ENCODE measurements around the gene SLC6A3. TPM values are rescaled to one million over a fixed set of nuclear protein-coding genes. Genes with fewer than 3 reads are reported as not detected.

SLC6A3 gene
- total and polyA plus RNA-seq, 2 experiments from 2014 or later, result not detected

GRCh38 chr5:1474866-1475543, 29.8 kb upstream of the SLC6A3 start:
- no peaks in the 10 kb centered on the region for H3F3A ChIP-seq (ENCODE audit: insufficient read depth)
- no peaks in the 10 kb centered on the region; the same call in 1 of the 2 replicates for H4K20me1 ChIP-seq (ENCODE audit: insufficient read depth)
- 88 to 93% methylated on average over 23 to 24 of the region's 24 CpGs for WGBS, 2 experiments (ENCODE audit: low coverage in 1 of 2, low lambda C conversion rate in 2 of 2, missing lambda C conversion rate in 2 of 2)
- H3K4me2 ChIP-seq (ENCODE audit: unreplicated experiment), result no peak overlapping the region
- H2AFZ ChIP-seq, result no peak overlapping the region
- H3K9ac ChIP-seq, result no peak overlapping the region
- H3K79me2 ChIP-seq (ENCODE audit: insufficient read depth), result no peaks in the 10 kb centered on the region
- H3K4me1 ChIP-seq (ENCODE audit: insufficient read depth), result no peaks in the 10 kb centered on the region
- in situ Hi-C loops (cut with MboI), result no loop called here
- H3K9me2 ChIP-seq (ENCODE audit: insufficient read depth), result no peaks in the 10 kb centered on the region
- no peak overlapping the region for H3K4me3 ChIP-seq
- no peaks in the 10 kb centered on the region for H3K9me3 ChIP-seq (ENCODE audit: low read depth)
- H3K27ac ChIP-seq, result no peak overlapping the region
- TF ChIP-seq EZH2 (IDR thresholded peaks at IDR 0.05; ENCODE audit: insufficient read depth, poor library complexity, severe bottlenecking) (no peak), EZH2phosphoT487 (IDR thresholded peaks at IDR 0.05; ENCODE audit: insufficient read depth, low read depth) (no peak)
- no peaks in the 10 kb centered on the region for H3K27me3 ChIP-seq (replicated peaks; ENCODE audit: insufficient read depth)
- no peak for DNase-seq
- H3K36me3 ChIP-seq (ENCODE audit: low read depth), result peaks cover 20% of the 10 kb centered on the region

- Histone ChIP-seq H3K9me3 (ENCODE audit: low read depth) (no peaks in the 10 kb centered on the region), H3K27ac (no peak overlapping the region), H3F3A (ENCODE audit: insufficient read depth) (no peaks in the 10 kb centered on the region), H3K79me2 (ENCODE audit: insufficient read depth) (no peaks in the 10 kb centered on the region), H2AFZ (no peak overlapping the region), H3K4me2 (ENCODE audit: unreplicated experiment) (no peak overlapping the region), H3K4me1 (ENCODE audit: insufficient read depth) (no peaks in the 10 kb centered on the region), H3K9me2 (ENCODE audit: insufficient read depth) (no peaks in the 10 kb centered on the region), H3K9ac (no peak overlapping the region), H3K27me3 (replicated peaks; ENCODE audit: insufficient read depth) (no peaks in the 10 kb centered on the region), H3K4me3 (no peak overlapping the region), H4K20me1 (ENCODE audit: insufficient read depth) (no peaks in the 10 kb centered on the region; the same call in 1 of the 2 replicates), H3K36me3 (ENCODE audit: low read depth) (peaks cover 20% of the 10 kb centered on the region)
- in situ Hi-C loops (cut with MboI), result no loop called here
- TF ChIP-seq EZH2phosphoT487 (IDR thresholded peaks at IDR 0.05; ENCODE audit: insufficient read depth, low read depth), result no peak
- TF ChIP-seq EZH2 (IDR thresholded peaks at IDR 0.05; ENCODE audit: insufficient read depth, poor library complexity, severe bottlenecking), result no peak
- no peak for DNase-seq
- 87% methylated on average over 21 of the region's 21 CpGs for WGBS, 2 experiments (ENCODE audit: low coverage in 1 of 2, low lambda C conversion rate in 2 of 2, missing lambda C conversion rate in 2 of 2)
These were observed 29.1 kb upstream of the SLC6A3 start for GRCh38 chr5:1474183-1474839.

- Histone ChIP-seq H3K4me1 (ENCODE audit: insufficient read depth) (no peaks in the 10 kb centered on the region), H3K27me3 (replicated peaks; ENCODE audit: insufficient read depth) (no peaks in the 10 kb centered on the region), H4K20me1 (ENCODE audit: insufficient read depth) (no peaks in the 10 kb centered on the region; the same call in 1 of the 2 replicates), H3K36me3 (ENCODE audit: low read depth) (peaks cover 18% of the 10 kb centered on the region), H3K9ac (no peak overlapping the region), H3F3A (ENCODE audit: insufficient read depth) (no peaks in the 10 kb centered on the region), H3K4me3 (no peak overlapping the region), H3K79me2 (ENCODE audit: insufficient read depth) (no peaks in the 10 kb centered on the region), H3K9me2 (ENCODE audit: insufficient read depth) (no peaks in the 10 kb centered on the region), H3K4me2 (ENCODE audit: unreplicated experiment) (no peak overlapping the region), H2AFZ (no peak overlapping the region), H3K27ac (no peak overlapping the region), H3K9me3 (ENCODE audit: low read depth) (no peaks in the 10 kb centered on the region)
- DNase-seq, result no peak
- WGBS, 2 experiments (ENCODE audit: low coverage in 1 of 2, low lambda C conversion rate in 2 of 2, missing lambda C conversion rate in 2 of 2), result 99% methylated on average over 12 of the region's 12 CpGs
- in situ Hi-C loops (cut with MboI), result no loop called here
- TF ChIP-seq EZH2phosphoT487 (IDR thresholded peaks at IDR 0.05; ENCODE audit: insufficient read depth, low read depth) (no peak), EZH2 (IDR thresholded peaks at IDR 0.05; ENCODE audit: insufficient read depth, poor library complexity, severe bottlenecking) (no peak)
These were observed 28.5 kb upstream of the SLC6A3 start for GRCh38 chr5:1473746-1474145.

- Histone ChIP-seq H4K20me1 (ENCODE audit: insufficient read depth) (no peaks in the 10 kb centered on the region; the same call in 1 of the 2 replicates), H3F3A (ENCODE audit: insufficient read depth) (no peaks in the 10 kb centered on the region), H2AFZ (no peak overlapping the region), H3K4me2 (ENCODE audit: unreplicated experiment) (no peak overlapping the region), H3K27ac (no peak overlapping the region), H3K79me2 (ENCODE audit: insufficient read depth) (no peaks in the 10 kb centered on the region), H3K9me2 (ENCODE audit: insufficient read depth) (no peaks in the 10 kb centered on the region), H3K9ac (no peak overlapping the region), H3K4me1 (ENCODE audit: insufficient read depth) (no peaks in the 10 kb centered on the region), H3K9me3 (ENCODE audit: low read depth) (no peaks in the 10 kb centered on the region), H3K27me3 (replicated peaks; ENCODE audit: insufficient read depth) (no peaks in the 10 kb centered on the region), H3K4me3 (no peak overlapping the region), H3K36me3 (ENCODE audit: low read depth) (peaks cover 13% of the 10 kb centered on the region; the same call in 1 of the 2 replicates)
- TF ChIP-seq EZH2 (IDR thresholded peaks at IDR 0.05; ENCODE audit: insufficient read depth, poor library complexity, severe bottlenecking) (no peak), EZH2phosphoT487 (IDR thresholded peaks at IDR 0.05; ENCODE audit: insufficient read depth, low read depth) (no peak)
- in situ Hi-C loops (cut with MboI), result no loop called here
- 90 to 91% methylated on average over 23 of the region's 23 CpGs for WGBS, 2 experiments (ENCODE audit: low coverage in 1 of 2, low lambda C conversion rate in 2 of 2, missing lambda C conversion rate in 2 of 2)
- no peak for DNase-seq
These were observed 27.9 kb upstream of the SLC6A3 start for GRCh38 chr5:1472964-1473628.

All from GM23248 (cell line).